EL (cell line): ENCODE data around the gene ABTB2.
"Not testable (repeated sequence)": the region's sequence is repeated elsewhere in the genome, so short reads cannot be mapped to it uniquely, and the experiment has no call there.

Source experiments
- DNase-seq: peaks from one replicate; pipeline ENCODE4 v3.0.0-alpha.2; 2016

ABTB2 gene

GRCh38 chr11:34256626-34257025, 101.2 kb downstream of the ABTB2 start:
- no peak for DNase-seq

DNA sequence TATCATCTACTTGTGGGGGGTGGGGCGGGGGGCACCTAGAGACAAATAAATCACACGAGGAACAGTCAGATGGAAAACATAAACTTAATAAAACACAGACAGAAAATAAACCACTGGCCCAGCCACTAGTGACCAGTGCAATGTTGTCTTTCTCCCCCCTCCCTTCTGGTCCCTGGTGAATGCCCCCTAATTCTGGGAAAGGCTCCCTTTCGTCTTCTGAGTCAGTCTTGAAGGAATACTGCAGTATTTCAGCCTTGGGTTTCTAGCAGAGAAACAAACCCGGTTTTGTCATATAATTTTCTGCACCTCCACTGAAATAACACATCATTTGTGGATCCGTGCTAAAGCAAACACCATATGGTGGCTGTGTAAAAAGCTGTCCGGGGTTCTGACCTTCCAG, 101.7 kb downstream of the ABTB2 start:
- DNase-seq = no peak

- DNase-seq = no peak
Observed at GRCh38 chr11:34255101-34255500, 102.7 kb downstream of the ABTB2 start.

DNA sequence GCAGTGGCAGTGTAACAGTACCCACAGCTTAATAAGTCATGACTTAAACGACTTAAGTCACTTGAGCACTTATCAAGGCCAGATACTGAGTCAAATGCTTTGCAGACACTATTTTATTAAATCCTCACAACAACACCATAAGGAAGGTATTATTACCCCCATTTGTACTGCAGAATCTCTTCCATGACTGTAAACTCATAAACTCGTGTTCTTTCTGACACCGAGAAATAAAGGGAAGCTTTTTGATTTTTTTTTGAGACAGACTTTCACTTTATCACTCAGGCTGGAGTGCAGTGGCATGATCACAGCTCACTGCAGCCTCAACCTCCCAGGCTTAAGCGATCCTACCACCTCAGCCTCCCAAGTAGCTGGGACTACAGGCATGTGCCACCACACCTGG, 103.8 kb downstream of the ABTB2 start:
- DNase-seq = no peak

DNA sequence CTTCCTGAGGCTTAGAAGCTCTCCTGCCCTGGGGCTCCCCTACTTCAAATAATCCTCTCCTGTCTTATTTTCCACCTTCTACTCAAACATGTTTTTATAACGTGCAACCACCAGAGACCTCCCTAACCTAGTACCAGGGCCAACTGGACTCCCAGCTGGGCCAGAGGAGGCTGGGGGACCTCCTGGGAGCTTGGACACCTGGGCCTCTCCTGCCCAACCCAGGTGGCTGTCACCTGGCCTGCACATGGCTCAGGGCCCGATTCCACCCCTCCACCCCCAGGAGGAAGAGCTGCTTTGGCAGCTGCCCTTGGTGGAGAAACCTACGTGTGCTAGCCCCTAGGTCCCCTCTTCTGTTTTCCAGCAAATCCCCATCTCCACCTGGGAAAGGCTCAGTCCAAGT, 105.2 kb downstream of the ABTB2 start:
- no peak for DNase-seq

DNA sequence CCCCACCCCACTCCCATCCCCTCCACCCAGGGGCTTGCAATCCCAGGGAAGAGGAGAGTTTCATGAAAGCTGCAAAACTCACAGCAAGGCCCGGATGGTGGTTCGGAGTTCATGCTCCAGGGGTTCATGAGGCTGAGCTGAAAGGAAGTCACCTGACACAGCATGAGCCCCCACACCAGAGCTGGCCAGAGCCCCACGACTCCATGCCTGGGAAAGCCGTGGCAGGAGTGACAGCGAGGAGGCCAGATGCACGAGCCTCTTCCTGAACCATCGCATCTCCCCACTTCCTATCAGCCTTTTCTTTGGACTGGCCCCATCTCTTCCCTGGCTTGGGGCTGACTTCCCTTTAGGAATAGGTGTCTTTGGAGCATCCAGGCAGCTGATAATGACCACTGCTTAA, 105.8 kb downstream of the ABTB2 start:
- no peak for DNase-seq

- peak; percentile 22 for DNase-seq
Observed at GRCh38 chr11:34251589-34251980, 106.2 kb downstream of the ABTB2 start.

GRCh38 chr11:34250732-34251588, 106.8 kb downstream of the ABTB2 start:
- DNase-seq = peak; percentile 69

- no peak for DNase-seq
Observed at GRCh38 chr11:34250211-34250610, 107.6 kb downstream of the ABTB2 start.

DNA sequence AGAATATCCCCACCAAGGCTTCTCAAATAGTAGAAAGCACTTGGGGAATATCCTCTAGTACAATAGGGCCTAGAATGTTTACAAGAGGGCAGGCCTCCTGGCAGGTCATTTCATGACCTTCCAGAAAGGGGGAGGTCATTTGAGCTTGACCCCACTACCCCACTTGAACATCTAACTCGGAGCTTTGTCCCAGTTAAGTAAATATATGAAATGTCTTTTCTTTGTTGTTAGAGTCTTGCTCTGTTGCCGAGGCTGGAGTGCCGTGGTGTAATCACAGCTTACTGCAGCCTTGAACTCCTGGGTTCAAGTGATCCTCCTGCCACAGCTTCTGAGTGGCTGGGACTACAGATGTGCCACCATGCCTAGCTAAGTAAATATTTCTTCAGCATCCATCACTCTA, 108.4 kb downstream of the ABTB2 start:
- DNase-seq = no peak

GRCh38 chr11:34246511-34246910, 111.3 kb downstream of the ABTB2 start:
- not testable (repeated sequence) for DNase-seq

DNA sequence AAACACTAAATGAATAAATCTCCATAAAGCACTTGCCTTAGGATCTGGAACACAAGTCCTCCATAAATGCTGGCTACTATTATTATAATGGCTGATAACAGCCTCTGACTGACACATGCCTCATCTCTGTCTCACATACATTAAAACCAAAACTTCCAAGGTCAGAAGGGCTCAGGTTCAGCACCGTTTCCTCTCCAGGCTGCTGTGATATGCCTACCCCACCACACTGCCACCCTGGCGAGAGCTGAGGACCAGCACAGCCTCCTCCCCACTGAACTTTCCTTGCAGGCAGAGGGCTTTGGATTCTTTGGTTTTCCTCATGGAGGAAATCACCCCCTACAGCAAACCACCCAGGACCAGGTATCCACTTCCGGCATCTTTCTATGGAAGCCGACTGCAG, 112.8 kb downstream of the ABTB2 start:
- DNase-seq = no peak

DNA sequence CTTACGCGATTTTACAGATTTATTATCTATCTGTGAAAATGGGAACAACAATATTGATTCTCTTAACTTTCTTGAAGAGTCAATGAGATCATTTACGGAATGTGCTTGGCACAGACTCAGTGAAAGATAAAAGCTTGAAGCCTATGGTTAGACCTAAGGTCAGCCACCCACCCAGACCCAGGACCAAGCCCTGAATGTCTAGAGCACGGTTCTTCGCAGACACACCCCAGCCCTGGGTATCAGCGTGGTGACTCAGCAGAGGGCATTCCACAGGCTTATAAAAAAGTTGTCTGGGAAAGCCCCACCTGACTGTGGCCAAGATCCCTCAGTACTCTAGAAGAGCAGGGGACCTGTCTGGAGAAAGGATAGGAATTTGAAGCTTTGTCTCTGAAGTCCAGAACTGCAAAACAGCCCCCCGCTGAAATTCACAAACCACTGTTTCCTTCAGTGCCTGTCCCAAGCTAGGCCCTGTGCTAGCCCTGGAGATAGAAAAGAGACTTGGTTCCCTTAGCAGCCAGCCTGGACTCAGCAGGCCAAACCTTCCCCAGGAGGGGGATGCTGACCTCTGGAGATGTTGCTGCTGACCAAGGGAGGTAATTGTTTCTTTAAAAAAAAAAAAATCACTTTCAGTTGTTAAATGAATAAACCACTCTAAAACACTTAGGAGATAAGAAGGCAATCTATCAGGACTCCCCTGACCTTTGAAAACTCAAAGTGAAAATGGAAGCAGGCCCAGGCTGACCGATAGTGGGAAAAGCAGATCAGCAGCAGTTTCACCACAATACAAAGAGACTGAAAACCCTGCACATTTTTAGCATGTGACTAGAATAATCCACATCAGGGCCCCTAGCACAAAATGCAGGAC, 114.0 kb downstream of the ABTB2 start:
- peak; percentile 82 for DNase-seq

GRCh38 chr11:34242037-34242625, 115.7 kb downstream of the ABTB2 start:
- DNase-seq = peak; percentile 19

GRCh38 chr11:34240150-34240494, 117.7 kb downstream of the ABTB2 start:
- DNase-seq = no peak

GRCh38 chr11:34239465-34240149, 118.2 kb downstream of the ABTB2 start:
- no peak for DNase-seq

GRCh38 chr11:34238966-34239365, 118.8 kb downstream of the ABTB2 start:
- DNase-seq = no peak

- no peak for DNase-seq
Observed at GRCh38 chr11:34238533-34238932, 119.3 kb downstream of the ABTB2 start.

GRCh38 chr11:34236572-34236971, 121.2 kb downstream of the ABTB2 start:
- DNase-seq = no peak

GRCh38 chr11:34235591-34236071, 122.2 kb downstream of the ABTB2 start:
- DNase-seq = no peak

DNA sequence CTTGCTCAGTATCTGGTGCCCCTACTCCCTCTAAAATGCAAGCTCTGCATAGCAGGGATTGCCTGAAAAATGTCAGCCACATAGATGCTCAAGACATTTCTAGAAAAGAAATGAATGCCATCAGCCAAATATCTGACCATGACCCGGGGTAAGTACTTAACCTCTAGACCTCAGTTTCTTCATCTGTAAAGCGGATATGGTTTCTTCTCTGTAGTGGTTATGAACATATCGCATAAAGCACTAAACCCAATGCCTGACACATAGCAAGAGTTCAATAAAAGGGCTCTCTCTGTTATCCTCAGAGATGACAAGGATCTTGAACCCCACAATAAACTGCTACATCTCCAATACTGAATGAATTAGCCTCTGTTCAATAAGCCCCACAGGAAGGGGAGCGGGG, 122.6 kb downstream of the ABTB2 start:
- no peak for DNase-seq

GRCh38 chr11:34234086-34234740, 123.6 kb downstream of the ABTB2 start:
- DNase-seq = peak; percentile 68
